ENCODE data around the gene PNPLA1.

Gene PNPLA1

DNA sequence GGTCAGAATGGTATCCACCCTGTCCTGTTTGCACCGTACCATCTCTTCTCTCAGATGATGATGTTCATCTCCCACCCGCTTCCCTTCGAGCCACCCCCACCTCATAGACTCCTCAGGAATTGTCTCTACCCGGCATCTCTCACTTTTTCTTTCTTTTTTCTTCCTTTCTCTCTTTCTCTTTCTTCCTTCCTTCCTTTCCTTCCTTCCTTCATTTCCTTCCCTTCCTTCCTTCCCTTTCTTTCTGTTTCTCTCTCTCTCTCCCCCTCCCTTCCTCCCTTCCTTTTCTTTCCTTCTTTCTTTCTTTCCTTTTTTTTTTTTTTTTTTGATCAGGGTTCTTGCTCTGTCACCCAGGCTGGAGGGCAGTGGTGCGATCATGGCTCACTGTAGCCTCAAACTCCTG, 27.7 kb upstream of the PNPLA1 start:
- Mint-ChIP-seq H3K9me3 (ENCODE audit: low read depth) (no peaks in the 10 kb centered on the region), H3K27ac (no peak overlapping the region), H3K4me1 (ENCODE audit: low read depth) (peaks cover 13% of the 10 kb centered on the region), H3K27me3 (peaks cover 3% of the 10 kb centered on the region), H3K36me3 (peaks cover 5% of the 10 kb centered on the region), H3K4me3 (no peak overlapping the region)

DNA sequence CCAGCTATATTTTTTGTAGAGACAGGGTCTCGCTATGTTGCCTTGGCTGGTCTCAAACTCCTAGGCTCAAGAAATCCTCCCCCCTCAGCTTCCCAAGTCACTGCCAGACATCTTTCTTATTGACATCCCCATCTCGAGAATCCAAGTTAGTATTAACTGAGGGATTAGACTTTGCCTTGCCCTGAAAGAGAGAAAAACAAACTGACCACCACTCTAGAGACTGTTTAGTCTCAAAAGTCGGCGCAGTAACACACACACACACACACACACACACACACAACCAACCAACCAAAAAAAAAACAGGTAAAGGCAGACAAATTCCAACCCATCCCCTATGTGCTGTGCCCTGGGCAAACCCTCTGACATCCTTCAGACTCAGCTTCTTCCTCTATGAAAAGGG, 27.2 kb upstream of the PNPLA1 start:
- Mint-ChIP-seq H3K27me3 (peaks cover 3% of the 10 kb centered on the region), H3K4me1 (ENCODE audit: low read depth) (peaks cover 13% of the 10 kb centered on the region), H3K36me3 (peaks cover 5% of the 10 kb centered on the region), H3K9me3 (ENCODE audit: low read depth) (no peaks in the 10 kb centered on the region), H3K4me3 (no peak overlapping the region), H3K27ac (no peak overlapping the region)

DNA sequence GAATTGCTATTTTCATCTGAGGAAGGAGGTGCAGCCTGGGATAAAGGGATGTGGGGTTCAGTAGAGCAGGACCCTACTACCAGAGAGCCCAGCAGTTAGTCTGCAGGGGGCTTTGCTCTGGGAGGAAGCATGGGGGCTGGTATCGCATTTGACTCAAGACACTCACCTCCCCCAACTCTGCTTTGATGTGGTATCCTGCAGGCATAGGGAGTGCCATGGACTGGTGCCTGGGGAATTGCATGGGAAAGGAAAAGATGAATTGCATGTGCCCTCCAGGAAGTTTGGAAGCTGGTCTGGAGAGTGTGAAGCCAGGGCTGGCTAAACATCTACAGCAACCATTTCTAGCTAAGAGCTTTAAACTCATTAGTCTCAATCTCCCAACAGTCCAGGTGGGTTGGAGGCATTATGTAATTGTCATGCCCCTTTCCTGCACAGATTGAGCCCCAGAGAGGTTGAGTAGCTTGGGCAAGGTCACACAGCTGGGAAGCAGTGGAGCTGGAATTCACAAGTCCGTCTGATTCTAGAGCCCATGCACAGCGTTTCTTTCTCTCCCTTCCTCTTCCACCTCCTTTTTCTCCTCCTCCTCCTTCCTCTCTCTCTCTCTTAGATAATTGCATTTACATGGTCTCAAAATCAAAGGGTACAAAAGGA, 26.2 kb upstream of the PNPLA1 start:
- Mint-ChIP-seq H3K36me3 (peaks cover 5% of the 10 kb centered on the region), H3K27me3 (peaks cover 3% of the 10 kb centered on the region), H3K9me3 (ENCODE audit: low read depth) (no peaks in the 10 kb centered on the region), H3K4me1 (ENCODE audit: low read depth) (peaks cover 13% of the 10 kb centered on the region), H3K27ac (no peak overlapping the region), H3K4me3 (no peak overlapping the region)

DNA sequence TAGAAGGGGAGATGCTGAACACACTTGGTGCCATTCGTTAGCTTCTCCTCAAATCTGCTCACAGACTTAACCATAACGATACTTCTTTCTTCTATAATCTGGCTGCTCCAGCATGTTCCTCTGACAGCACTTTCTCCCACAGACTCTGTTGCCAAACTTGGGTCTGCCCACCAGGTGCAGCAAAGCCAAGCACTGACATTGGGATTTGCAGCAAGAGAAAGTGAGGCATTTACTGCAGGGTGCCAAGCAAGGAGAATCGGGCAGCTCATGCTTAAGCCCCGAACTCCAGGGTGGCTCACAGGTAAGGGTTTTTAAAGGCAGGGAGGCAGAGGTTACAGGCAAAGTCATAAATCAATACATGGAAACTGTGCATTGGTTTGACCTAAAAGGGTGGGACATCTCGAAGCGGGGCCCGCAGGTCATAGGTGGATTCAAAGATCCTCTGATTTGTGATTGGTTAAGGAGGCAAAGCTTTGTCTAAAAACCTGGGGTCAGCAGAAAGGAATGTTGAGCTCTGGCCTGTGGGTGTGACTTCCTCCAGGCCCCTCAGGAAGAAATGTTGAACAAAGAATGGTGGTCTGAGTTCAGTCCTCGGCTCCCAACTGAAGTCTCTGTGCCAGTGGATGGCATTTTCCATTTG, 25.1 kb upstream of the PNPLA1 start:
- Mint-ChIP-seq H3K27me3 (peaks cover 3% of the 10 kb centered on the region), H3K4me1 (ENCODE audit: low read depth) (peaks cover 13% of the 10 kb centered on the region), H3K36me3 (peaks cover 5% of the 10 kb centered on the region), H3K4me3 (no peak overlapping the region), H3K9me3 (ENCODE audit: low read depth) (no peaks in the 10 kb centered on the region), H3K27ac (no peak overlapping the region)

DNA sequence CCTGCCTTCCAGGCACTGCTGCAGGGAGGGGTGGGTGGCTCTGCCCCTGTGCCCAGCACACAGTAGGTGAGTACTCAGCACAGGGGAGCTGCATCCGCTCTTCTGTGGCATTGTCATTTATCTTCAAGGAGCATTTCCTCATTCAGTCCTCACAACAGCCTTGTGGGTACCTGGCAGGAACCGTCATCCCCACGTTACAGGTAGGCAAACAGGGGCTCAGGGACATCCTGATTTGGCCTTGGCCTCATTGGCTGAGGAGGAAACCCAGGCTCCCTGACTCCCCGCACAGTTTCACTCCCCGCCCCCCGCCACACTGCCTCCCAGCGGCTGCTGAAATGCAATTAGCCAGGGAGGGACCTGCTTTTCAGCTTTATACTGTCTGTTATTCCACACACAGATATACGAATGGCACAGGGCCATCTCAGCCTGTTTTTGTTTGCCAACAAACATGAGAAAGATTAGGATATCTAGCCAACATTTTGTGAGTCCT, 24.2 kb upstream of the PNPLA1 start:
- no peak overlapping the region for H3K4me3 Mint-ChIP-seq
- peaks cover 3% of the 10 kb centered on the region for H3K27me3 Mint-ChIP-seq
- peaks cover 13% of the 10 kb centered on the region for H3K4me1 Mint-ChIP-seq (ENCODE audit: low read depth)
- no peaks in the 10 kb centered on the region for H3K9me3 Mint-ChIP-seq (ENCODE audit: low read depth)
- no peak overlapping the region for H3K27ac Mint-ChIP-seq
- peaks cover 5% of the 10 kb centered on the region for H3K36me3 Mint-ChIP-seq

DNA sequence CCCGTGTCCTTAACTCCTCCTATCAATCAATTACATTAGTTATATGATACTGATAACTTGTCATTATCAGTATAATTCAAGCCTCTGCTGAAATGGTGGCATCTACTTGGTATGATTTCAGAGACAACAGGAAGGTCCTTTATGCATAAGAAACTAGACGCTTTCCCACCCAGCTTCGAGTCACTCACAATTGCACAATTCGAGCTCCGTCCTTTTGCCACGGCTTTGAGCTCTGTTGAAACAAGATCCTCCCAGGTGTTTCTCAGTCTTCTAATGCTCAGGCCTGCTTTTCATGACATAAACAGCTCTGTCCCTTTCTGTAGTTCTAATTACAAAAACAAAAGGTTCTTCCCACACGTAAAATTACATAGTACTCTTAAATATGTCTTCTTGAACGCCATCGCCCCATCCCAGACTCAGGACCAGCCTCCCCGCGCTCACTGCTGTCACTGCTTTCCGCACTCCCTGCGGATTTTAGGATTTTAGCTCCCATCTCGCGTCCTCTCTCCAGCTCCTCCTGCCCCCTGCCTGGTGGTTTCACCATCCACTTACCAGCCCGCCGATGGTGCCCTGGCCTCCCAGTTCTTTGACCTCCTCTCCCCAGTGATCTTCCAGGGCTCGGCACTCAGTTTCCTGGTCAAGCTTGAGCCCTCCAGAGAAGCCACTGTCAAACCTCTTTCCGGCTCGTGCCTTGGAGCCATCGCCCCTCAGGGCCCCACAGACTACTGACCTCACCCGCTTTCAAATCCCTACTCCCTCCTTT, 23.2 kb upstream of the PNPLA1 start:
- Mint-ChIP-seq H3K9me3 (ENCODE audit: low read depth) (no peaks in the 10 kb centered on the region), H3K36me3 (peaks cover 5% of the 10 kb centered on the region), H3K4me3 (no peak overlapping the region), H3K27me3 (peaks cover 3% of the 10 kb centered on the region), H3K27ac (no peak overlapping the region), H3K4me1 (ENCODE audit: low read depth) (peaks cover 11% of the 10 kb centered on the region)

DNA sequence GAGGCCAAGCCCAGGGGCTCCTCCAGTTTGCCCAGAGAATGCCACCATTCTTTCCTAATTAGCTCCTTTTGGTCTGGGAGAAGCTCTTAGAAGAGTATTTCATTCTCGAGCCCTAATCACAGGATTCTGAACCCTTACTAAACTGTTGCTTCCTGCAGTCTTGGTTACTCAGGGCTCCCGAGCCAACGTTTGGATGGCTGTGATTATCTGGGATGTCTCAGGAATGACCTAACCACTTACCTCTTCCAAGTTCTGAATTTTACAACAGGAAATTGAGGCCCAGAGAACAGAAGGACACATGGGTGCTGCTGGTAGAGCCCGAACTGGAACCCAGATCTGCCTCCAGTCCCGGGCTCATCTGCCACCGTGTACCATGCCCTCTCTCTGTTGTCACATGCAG, 22.2 kb upstream of the PNPLA1 start:
- Mint-ChIP-seq H3K9me3 (ENCODE audit: low read depth) (no peaks in the 10 kb centered on the region), H3K36me3 (peaks cover 5% of the 10 kb centered on the region), H3K27ac (no peak overlapping the region), H3K27me3 (peaks cover 2% of the 10 kb centered on the region), H3K4me1 (ENCODE audit: low read depth) (peaks cover 6% of the 10 kb centered on the region), H3K4me3 (no peak overlapping the region)

DNA sequence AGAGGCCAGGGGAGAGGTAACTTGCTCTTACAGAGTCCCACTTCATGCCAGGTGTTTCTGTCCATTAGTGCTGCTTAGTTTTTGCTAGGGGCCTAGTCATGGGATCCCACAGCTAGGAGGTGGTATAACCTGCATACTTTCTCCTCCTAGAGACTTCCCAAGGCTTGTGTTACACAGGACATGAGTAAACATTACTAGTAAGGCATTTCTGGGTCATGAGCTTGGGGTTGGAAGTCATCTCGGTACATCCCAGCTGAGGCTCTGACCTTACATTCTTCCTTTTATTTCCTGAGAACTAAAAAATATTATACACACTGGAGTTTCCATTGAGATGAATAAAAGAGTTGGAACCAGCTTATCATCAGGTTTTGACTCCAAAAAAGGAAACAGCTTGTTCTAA, 20.9 kb upstream of the PNPLA1 start:
- Mint-ChIP-seq H3K27me3 (no peaks in the 10 kb centered on the region), H3K9me3 (ENCODE audit: low read depth) (no peaks in the 10 kb centered on the region), H3K36me3 (no peaks in the 10 kb centered on the region), H3K27ac (no peak overlapping the region), H3K4me3 (no peak overlapping the region), H3K4me1 (ENCODE audit: low read depth) (peaks cover 6% of the 10 kb centered on the region)

DNA sequence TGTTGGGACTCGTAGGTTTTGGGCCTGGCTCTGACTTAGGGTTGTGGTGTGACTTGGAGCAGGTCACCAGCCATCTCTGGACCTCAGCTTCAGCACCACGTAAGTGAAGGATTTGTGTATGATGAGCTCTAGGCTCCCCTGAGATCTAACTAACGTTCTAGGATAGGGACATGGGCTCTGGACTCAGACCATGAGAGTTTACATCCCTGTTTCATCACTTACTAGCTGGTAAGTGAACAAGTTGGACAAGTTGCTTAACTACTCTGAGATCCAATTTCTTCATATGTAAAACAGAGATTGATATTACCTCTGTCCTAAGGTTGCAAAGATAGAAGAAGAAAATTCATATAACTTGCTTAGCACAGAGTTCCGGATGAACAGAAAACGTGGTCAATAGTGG, 20.3 kb upstream of the PNPLA1 start:
- Mint-ChIP-seq H3K9me3 (ENCODE audit: low read depth) (no peaks in the 10 kb centered on the region), H3K36me3 (no peaks in the 10 kb centered on the region), H3K4me3 (no peak overlapping the region), H3K4me1 (ENCODE audit: low read depth) (peaks cover 6% of the 10 kb centered on the region), H3K27me3 (no peaks in the 10 kb centered on the region), H3K27ac (no peak overlapping the region)

DNA sequence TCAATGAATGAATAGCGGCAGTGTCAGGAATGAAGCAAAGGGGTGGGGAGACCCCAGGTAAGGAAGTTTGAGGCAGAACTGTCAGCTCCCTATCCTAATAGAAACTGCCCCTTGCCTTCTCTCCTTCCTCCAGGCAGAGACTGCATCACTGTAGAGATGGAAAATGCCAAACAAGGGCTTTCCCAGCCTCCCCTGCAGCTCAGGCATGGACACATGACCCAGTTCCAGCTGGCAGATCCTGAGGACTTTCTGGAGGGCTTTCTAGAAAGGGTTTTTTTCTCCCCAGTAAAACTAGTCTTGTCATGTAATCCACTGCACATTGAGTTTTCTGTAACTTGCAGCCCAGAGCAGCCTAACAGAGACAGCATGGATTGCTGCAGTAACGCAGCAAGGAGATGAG, 17.9 kb upstream of the PNPLA1 start:
- H3K4me3 Mint-ChIP-seq: no peak overlapping the region
- peaks cover 5% of the 10 kb centered on the region for H3K36me3 Mint-ChIP-seq
- H3K27ac Mint-ChIP-seq: no peak overlapping the region
- H3K27me3 Mint-ChIP-seq: no peaks in the 10 kb centered on the region
- H3K9me3 Mint-ChIP-seq (ENCODE audit: low read depth): no peaks in the 10 kb centered on the region
- H3K4me1 Mint-ChIP-seq (ENCODE audit: low read depth): no peaks in the 10 kb centered on the region

DNA sequence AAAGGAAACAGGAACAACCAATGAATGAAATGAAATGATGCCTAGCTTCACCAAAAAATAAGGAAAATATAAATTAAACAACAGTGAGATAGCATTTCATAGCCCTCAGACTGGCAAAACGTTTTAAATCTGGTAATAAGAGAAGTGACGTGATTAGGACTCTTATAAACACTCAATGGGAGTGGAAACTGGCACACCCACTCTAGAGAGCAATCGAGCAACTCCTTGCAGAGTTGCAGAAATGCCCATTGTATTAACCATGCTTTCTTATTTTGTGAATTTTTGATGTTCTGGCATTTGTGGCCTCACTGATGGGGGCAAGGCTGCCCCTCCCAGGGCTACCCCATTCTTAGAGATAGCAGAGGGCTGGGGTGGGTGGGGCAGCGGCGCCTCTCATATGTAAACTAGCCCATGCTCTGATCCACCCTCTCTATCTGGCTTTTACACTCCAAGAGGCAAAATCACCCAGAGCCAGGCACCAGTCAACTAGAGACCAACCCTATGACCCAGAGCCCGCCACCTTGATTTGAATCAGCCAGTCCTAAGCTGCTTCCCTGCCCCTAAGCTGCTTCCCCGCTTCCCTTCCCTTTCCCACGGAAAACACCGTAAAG, 6.4 kb upstream of the PNPLA1 start:
- Mint-ChIP-seq H3K9me3 (ENCODE audit: low read depth) (no peaks in the 10 kb centered on the region), H3K36me3 (peaks cover 3% of the 10 kb centered on the region), H3K4me1 (ENCODE audit: low read depth) (no peaks in the 10 kb centered on the region), H3K27ac (no peak overlapping the region), H3K27me3 (peaks cover 6% of the 10 kb centered on the region), H3K4me3 (no peak overlapping the region)

DNA sequence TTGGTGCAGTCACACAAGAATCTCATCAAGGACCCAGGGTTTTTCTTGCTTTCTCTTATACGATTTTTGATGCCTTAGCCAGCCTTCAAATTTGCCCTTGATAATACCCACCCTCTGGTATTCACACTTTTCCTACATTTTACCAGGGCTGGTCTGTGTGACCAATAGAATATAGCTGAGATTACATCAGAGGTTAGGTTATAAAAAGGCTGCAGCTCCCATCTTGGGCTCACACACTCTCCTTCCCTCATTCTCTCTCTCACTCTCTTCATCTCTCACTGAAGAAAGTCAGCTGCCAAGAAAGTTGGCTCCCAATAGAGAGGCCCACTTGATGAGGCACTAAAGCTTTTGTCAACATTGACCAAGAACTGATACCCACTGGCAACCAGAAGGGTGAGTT, 4.1 kb upstream of the PNPLA1 start:
- H3K27ac Mint-ChIP-seq: no peak overlapping the region
- H3K4me1 Mint-ChIP-seq (ENCODE audit: low read depth): no peaks in the 10 kb centered on the region
- no peaks in the 10 kb centered on the region for H3K9me3 Mint-ChIP-seq (ENCODE audit: low read depth)
- no peak overlapping the region for H3K4me3 Mint-ChIP-seq
- H3K27me3 Mint-ChIP-seq: peaks cover 6% of the 10 kb centered on the region
- no peaks in the 10 kb centered on the region for H3K36me3 Mint-ChIP-seq

DNA sequence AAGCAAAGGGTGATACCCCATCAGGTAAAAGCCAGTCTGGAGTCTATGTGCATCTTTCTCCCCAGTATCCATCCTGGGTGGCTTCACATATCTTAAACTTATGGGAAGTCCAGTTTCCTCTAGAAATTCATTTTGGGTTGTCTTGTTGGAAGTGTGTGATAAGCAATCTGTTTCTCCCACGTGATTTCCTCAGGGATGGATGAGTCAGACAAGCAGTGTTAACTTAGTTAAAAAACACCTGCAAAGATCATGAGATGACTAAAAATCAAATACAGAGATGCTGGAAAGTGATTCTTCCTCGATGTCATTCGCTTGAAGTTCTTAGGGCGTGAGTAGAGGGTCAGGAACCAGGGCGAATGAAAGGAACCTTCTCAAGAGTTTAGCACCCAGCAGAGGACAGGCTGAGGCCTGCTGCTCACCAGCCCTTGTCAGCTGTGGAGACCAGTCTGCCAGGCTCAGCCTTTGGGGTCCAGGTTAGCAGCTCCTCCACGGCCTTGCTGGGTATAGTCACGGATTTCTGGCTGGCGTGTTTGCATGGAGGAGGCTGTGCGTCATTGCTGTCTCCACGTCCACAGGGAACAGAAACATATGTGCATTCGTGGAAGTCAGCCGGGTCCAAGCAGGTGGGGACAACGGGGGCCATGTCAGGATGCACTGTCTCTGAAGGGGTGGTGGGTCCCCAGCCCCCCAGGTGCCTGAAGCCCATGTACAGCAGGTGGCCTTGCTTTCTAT, 2.8 kb upstream of the PNPLA1 start:
- Mint-ChIP-seq H3K4me3 (no peak overlapping the region), H3K9me3 (ENCODE audit: low read depth) (no peaks in the 10 kb centered on the region), H3K27me3 (peaks cover 3% of the 10 kb centered on the region), H3K36me3 (no peaks in the 10 kb centered on the region), H3K4me1 (ENCODE audit: low read depth) (no peaks in the 10 kb centered on the region), H3K27ac (no peak overlapping the region)

DNA sequence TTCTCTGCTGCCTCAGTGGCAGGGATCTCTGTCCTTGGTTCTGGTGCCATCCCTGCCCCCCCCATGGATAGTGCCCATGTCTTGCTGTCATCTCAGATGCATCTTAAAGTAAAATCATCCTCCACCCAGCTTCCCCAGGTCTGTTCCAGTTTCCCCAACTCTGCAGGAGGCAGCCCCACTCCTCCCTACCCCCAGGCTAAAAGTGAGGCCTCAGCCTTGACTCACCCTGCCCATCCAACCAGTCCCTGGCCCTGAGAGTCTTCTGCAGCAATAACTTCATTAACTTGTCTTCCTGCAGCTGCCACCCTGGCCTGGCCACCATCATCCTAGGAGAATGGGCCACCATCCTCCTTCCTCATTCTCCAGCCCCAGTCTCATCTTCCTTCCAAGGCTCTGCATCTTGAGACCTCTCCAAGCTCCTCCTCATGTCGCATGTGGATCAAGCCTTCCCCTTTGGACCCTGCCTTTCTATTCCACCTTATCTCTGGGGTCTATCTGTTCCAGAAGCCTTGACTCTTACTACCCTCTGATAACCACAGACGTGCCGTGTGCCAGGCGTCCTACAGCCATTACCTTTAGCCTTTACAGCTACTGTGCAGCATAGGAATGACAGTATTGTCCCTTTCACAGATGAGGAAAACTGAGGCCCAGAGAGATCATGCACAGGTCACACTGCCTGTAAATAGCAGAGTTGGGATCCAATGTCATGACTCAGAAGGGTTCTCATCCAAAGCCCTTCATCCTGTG, 2.0 kb upstream of the PNPLA1 start:
- H3K36me3 Mint-ChIP-seq: no peaks in the 10 kb centered on the region
- H3K27me3 Mint-ChIP-seq: peaks cover 3% of the 10 kb centered on the region
- no peak overlapping the region for H3K4me3 Mint-ChIP-seq
- no peaks in the 10 kb centered on the region for H3K4me1 Mint-ChIP-seq (ENCODE audit: low read depth)
- no peak overlapping the region for H3K27ac Mint-ChIP-seq
- H3K9me3 Mint-ChIP-seq (ENCODE audit: low read depth): no peaks in the 10 kb centered on the region
